CD4-positive, alpha-beta T cell treated with Interleukin-1 beta for 1 hour (primary cell): ENCODE measurements around the gene WNT9B.

ENCODE experiments used
- DNase-seq, 2 donors: peaks; one replicate each; pipeline ENCODE4 v3.0.0-alpha.2; 2020 to 2022

Gene WNT9B

GRCh38 chr17:46885415-46886309 lies 34.3 kb downstream of the WNT9B start:
- DNase-seq = no peak

DNA sequence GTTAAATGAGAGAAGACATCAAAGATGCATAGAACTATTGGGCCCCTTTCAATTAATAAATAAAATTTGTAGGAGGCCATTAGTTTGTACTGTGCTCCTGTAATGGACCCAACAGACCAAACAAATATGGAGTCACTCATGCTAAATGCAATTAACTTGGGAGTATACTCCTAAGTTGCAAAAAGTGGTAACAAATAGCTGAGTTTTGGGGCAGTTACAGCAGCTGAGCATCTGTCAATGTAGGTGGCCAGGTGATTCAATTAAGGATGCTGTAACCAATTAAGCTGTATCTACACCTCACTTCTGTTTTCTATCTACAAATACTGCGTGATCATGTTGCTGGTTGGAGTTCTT lies 34.9 kb downstream of the WNT9B start:
- DNase-seq = no peak

GRCh38 chr17:46887717-46888116 lies 36.3 kb downstream of the WNT9B start:
- no peak for DNase-seq

DNA sequence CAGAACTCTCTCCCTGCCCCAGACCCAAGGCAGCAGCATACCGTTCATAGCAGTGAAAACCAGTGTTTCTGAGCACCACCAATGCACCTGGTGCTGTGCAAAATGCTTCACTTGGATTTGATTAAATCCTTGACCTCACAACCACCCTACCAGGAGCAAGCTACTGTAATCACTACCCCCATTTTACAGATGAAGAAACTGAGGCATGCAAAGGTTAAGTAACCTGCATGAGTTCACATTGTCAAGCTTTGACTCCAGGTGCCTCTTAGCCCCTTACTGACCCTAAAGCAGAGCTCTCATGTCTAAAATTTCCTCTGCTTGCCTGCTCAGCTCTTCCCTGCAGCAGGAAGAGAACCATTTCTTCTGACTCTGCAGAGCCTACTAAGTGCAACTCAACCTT lies 37.3 kb downstream of the WNT9B start:
- no peak for DNase-seq

DNA sequence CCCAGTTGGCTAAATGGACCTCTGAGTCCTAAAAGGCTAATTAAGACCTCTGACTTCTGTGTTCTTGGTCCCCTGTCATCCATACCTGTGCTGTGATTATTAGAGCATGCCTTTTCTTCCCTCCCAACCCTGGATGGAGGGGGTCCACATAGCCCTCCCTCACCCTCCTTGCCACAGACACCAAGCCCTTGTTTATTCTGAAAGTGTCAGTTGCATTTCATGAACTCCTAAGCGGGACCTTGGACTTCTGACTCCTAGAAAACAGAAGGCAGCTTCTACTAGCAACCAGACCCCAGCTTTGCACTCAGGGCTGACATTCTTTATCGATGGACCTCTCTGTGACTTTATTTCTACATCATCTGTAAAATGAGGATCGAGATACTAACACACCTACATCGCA lies 38.1 kb downstream of the WNT9B start:
- no peak for DNase-seq

DNA sequence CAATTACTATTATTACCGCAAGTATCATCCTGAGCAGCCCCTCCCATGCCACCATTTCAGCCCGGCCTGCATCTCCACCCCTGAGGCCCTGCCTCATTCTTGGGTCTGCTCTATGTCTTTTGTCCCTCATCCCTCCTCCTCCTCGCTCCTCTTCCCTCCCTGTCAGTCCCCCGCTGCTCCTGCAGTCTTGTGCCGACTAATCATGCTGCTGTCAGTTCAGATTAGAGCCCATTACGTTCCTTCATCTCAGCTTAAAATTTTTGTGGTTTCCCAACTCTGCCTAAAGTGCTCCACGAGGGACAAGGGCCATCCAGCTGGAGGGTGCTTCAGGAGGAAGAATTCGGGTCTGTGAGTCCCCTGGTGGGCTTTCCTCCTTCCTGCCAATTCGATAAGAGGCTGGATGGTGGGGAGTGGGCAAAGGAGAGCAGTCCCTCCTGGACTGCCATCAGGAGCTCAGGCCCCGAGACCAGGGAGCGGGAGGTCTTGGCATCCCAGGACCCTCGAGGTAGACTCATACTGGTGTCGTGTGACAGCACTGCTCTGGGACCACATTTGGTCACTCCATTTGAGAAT lies 38.7 kb downstream of the WNT9B start:
- no peak for DNase-seq

GRCh38 chr17:46890638-46891037 lies 39.3 kb downstream of the WNT9B start:
- DNase-seq = no peak

- DNase-seq = no peak
These were observed 40.9 kb downstream of the WNT9B start for GRCh38 chr17:46892192-46892703.

DNA sequence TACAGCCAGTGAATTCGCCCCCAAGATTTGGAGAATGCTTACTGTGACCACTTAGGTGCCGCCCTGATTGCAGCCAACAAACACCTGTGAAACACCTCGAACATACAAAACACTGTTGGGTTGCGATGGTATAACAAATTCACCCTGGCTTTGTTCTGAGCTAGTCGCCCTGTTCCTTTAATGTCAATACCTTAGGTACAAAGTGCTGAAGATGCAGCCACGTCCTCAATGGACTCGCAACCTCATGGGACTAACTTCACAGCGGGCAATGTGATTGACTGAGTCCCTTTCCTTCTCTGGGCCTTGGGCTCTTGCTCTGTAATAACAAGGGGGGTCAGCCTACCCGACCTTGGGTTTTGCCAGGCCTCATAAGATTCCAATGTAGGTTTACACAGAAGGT lies 42.6 kb downstream of the WNT9B start:
- no peak for DNase-seq

GRCh38 chr17:46894476-46895151 lies 43.2 kb downstream of the WNT9B start:
- no peak for DNase-seq

- no peak for DNase-seq
These were observed 43.8 kb downstream of the WNT9B start for GRCh38 chr17:46895171-46895570.

GRCh38 chr17:46896991-46897390 lies 45.6 kb downstream of the WNT9B start:
- DNase-seq = no peak

- no peak for DNase-seq
These were observed 47.0 kb downstream of the WNT9B start for GRCh38 chr17:46898364-46898763.

GRCh38 chr17:46898860-46899259 lies 47.5 kb downstream of the WNT9B start:
- DNase-seq = no peak

- DNase-seq = no peak
These were observed 49.9 kb downstream of the WNT9B start for GRCh38 chr17:46901291-46901690.

DNA sequence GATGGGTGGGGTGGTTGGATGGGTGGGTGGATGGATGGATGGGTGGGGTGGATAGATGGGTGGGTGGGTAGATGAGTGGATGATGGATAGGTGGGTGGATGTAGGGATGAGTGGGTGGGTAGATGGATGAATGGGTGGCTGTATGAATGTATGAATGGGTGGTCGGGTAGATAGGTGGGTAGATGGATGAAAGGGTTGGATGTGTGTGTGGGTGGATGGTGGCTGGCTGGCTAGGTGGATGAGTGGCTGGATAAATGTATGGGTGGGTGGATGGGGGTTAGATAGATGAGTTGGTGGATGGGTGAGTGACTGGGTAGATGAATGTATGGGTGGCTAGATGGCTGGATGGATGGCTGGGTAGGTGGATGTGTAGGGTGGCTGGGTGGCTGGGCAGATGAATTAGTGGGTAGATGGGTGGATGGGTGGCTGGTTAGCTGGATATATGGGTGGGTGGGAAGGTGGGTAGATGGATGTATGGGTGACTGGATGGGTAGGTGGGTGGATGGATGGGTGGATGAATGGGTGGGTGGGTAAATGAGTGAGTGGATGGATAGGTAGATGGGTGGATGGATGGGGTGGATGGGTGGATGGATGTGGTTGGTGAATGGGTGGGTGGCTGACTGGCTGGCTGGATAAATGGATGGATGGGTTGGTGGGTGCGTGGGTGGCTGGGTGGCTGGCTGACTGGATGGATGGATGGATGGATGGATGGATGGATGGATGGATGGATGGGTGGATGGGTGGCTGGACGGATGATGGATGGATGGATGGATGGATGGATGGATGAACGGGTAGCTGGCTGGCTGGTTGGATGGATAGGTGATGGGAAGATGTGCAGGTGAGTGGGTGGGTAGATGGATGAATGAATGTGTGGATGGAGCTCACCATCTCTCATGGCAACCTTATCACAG lies 52.6 kb downstream of the WNT9B start:
- no peak for DNase-seq

GRCh38 chr17:46908068-46908737 lies 56.8 kb downstream of the WNT9B start:
- DNase-seq = no peak

GRCh38 chr17:46910179-46910927 lies 59.0 kb downstream of the WNT9B start:
- no peak for DNase-seq

- DNase-seq = no peak
These were observed 59.9 kb downstream of the WNT9B start for GRCh38 chr17:46911311-46911710.

DNA sequence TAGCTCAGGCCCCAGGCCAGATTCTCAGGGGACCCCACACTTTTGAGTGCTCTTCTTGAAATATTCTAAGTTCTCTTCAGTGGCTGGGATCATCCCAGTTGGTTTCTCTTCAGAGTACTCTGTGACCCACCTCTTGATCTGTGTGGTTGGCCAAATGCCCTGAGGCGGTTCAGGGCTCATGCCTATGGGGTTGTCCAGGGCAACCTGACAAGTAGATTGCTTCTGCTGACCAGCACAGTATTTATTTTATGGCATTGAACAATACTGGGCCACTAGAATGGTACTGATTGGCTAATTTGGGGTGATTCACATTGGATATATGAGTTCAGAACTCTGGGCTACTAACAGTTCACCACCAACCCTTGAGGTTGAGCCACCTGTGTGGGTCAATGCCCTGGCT lies 64.2 kb downstream of the WNT9B start:
- no peak for DNase-seq

- no peak for DNase-seq
These were observed 64.8 kb downstream of the WNT9B start for GRCh38 chr17:46916211-46916610.
